GM19397 (cell line): ENCODE results near the gene CLDN15.
"Not testable (repeated sequence)": the region's sequence is repeated elsewhere in the genome, so short reads cannot be mapped to it uniquely, and the experiment has no call there.

Experiments used
- ATAC-seq: cut with Tn5 transposase; IDR thresholded peaks from one replicate; pipeline ENCODE4 v1.9.1; 2021; ENCODE audit warnings: mild to moderate bottlenecking, moderate library complexity; ENCODE audit not compliant: unreplicated experiment

CLDN15 gene

DNA sequence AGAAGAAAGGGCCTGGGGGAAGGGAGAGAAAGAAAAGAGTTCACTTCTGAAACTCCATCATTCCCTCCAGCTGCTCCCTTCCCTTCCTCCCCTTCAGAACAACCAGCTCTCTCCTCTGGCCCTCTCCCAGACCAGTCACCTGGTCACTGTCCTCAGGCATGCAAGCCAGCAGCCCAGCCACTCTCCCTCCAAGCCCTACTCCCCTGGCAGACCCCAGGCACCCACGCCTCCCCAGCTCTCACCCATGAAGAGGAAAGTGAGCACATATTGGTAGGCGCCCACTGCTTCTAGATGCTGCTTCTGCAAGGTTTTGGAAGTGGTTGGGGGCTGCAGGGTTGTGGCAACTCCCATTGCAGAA lies 37.1 kb downstream of the CLDN15 start:
- no peak for ATAC-seq

DNA sequence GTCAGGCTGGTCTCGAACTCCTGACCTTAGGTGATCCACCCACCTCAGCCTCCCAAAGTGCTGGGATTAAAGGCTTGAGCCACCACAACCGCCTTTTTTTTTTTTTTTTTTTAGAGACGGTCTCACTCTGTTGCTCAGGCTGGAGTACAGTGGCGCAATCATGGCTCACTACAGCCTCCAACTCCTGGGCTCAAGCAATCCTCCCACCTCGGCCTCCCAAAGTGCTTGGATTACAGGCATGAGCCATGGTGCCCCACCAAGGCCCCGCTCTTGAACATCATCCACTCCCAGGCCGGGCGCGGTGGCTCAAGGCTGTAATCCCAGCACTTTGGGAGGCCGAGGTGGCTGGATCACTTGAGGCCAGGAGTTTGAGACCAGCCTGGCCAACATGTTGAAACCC lies 38.1 kb downstream of the CLDN15 start:
- not testable (repeated sequence) for ATAC-seq

DNA sequence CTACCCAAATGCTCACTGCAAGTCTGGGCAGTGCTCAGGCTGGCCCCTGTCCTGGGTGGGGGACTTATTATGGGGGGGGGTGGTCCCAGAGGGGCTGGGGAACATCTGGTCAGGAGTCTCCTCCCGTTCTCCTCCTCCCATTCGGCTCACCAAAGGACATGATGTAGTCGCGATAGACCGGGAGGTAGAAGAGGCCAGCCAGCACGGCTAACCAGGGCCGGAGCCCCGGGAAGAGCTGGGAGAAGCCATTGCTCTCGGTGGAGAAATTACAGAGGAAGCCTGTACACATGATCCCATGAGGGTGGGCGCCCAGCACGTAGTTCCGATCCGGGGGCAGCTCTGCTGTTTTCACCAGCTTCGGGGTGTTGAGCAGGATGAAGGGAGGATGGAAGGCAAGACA lies 39.1 kb downstream of the CLDN15 start:
- ATAC-seq = no peak

DNA sequence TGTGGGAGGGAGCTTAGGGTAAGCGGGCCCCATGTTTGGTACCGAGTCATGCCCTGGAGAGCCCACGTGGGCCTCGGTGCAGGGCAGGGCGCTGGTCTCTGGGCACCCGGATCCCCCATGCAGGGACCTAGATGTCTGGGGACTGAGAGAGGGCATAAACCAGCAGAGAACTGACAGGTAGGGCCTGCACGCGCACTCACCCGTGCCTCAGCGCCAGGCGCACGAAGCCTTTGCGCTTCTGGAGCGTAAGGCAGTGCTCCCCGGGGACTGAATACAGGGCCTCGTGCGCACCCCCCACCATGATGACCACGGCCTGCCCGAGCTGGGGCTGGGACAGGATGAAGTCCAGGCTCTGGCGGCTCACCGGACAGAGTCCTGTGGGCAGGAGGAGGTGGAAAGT lies 39.6 kb downstream of the CLDN15 start:
- ATAC-seq = no peak

DNA sequence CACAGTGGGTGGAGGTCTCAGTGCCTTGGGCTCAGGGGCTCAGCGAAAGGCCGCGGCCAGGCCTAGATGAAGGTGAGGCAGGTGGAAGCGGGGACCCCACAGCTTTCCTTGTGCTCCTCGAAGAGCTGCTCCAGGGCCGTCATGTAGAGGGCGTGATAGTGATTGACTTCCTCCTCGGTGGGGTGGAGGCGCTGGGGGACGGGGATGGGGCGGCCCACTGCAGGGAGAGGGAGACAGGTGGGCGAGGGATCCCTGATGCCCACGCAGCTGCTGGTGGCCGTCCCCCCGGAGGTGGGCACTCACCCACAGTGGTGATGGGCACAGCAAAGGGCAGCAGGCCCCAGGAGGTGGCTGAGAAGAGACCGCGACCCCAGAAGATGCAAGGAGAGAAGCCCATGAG lies 41.7 kb downstream of the CLDN15 start:
- ATAC-seq = no peak

GRCh38 chr7:101189109-101189508 lies 48.5 kb downstream of the CLDN15 start:
- no peak for ATAC-seq

- no peak for ATAC-seq
These were observed 50.7 kb downstream of the CLDN15 start for GRCh38 chr7:101186844-101187428.

- ATAC-seq = no peak
These were observed 51.4 kb downstream of the CLDN15 start for GRCh38 chr7:101186194-101186593.

DNA sequence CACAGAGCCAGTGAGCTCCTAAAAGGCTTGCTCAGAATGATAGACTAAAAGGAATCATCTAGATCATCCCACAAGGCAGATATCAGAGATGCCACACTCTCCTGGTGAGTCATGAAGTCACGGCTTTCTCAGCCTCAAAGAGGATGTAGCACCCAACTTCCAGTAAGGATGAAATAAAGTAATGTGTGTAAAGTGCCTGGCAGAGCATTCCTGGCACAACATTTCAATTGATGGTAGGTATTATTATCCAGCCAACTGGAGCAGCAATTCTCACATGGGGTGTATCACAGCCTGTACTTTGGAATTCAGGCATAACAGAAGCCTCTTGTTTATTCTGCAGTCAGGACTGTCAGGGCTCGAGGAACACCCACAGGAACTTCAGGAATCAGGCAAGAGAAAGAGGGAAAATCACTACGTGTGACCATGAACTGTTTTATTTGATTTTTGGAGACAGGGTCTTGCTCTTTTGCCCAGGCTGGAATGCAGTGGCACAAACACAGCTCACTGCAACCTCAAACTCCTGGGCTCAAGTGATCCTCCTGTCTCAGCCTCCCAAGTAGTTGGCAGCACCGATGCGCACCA lies 52.3 kb downstream of the CLDN15 start:
- ATAC-seq = no peak
